GM23248 (cell line): ENCODE results near the gene VPS35L. TPM values are rescaled to one million over a fixed set of nuclear protein-coding genes. Genes with fewer than 3 reads are reported as not detected.

Source experiments
- DNase-seq: peaks from one replicate; pipeline ENCODE4 v3.0.0-alpha.2; 2015
- H2AFZ ChIP-seq: fragments of 200-600 bp; sonication (generic); 2 replicates; pipeline ENCODE4 v1.6.1; 2016; ENCODE audit warnings: antibody characterized with exemption
- H3F3A ChIP-seq: fragments of 200-600 bp; sonication (generic); 2 replicates; pipeline ENCODE4 v1.6.1; 2016; ENCODE audit warnings: mild to moderate bottlenecking, antibody characterized with exemption, mixed run types; ENCODE audit not compliant: insufficient read depth
- H3K27ac ChIP-seq: fragments of 200-600 bp; sonication (generic); 2 replicates; pipeline ENCODE4 v1.5.1; 2016; ENCODE audit warnings: mild to moderate bottlenecking
- H3K27me3 ChIP-seq: fragments of 200-600 bp; sonication (generic); replicated peaks from 2 replicates; pipeline ENCODE4 v1.6.1; 2016; ENCODE audit warnings: mild to moderate bottlenecking; ENCODE audit not compliant: insufficient read depth
- H3K36me3 ChIP-seq: fragments of 200-600 bp; sonication (generic); 2 replicates; pipeline ENCODE4 v1.6.1; 2016; ENCODE audit warnings: low read depth, mild to moderate bottlenecking
- H3K4me1 ChIP-seq: fragments of 200-600 bp; sonication (generic); 2 replicates; pipeline ENCODE4 v1.6.1; 2016; ENCODE audit warnings: mild to moderate bottlenecking; ENCODE audit not compliant: insufficient read depth
- H3K4me2 ChIP-seq: fragments of 200-600 bp; sonication (generic); one replicate; pipeline ENCODE4 v1.6.1; 2016; ENCODE audit warnings: mild to moderate bottlenecking; ENCODE audit not compliant: unreplicated experiment
- H3K4me3 ChIP-seq: fragments of 200-600 bp; sonication (generic); 2 replicates; pipeline ENCODE4 v1.5.1; 2016; ENCODE audit warnings: mild to moderate bottlenecking
- H3K79me2 ChIP-seq: fragments of 200-600 bp; sonication (generic); 2 replicates; pipeline ENCODE4 v1.6.1; 2016; ENCODE audit warnings: mild to moderate bottlenecking; ENCODE audit not compliant: insufficient read depth
- H3K9ac ChIP-seq: fragments of 200-600 bp; sonication (generic); 2 replicates; pipeline ENCODE4 v1.6.1; 2016; ENCODE audit warnings: mild to moderate bottlenecking
- H3K9me2 ChIP-seq: fragments of 200-600 bp; sonication (generic); 2 replicates; pipeline ENCODE4 v1.6.1; 2016; ENCODE audit warnings: mixed run types, mild to moderate bottlenecking, moderate library complexity; ENCODE audit not compliant: insufficient read depth
- H3K9me3 ChIP-seq: fragments of 200-600 bp; sonication (generic); one replicate; pipeline ENCODE4 v1.6.1; 2017; ENCODE audit warnings: low read depth
- H4K20me1 ChIP-seq: fragments of 200-600 bp; sonication (generic); 2 replicates; pipeline ENCODE4 v1.6.0; 2016; ENCODE audit not compliant: insufficient read depth
- EZH2 ChIP-seq: fragments of 200-600 bp; sonication (generic); IDR thresholded peaks from 2 replicates; pipeline ENCODE4 v1.6.1; 2018; ENCODE audit warnings: antibody characterized with exemption, mild to moderate bottlenecking; ENCODE audit not compliant: insufficient read depth, poor library complexity, severe bottlenecking
- EZH2phosphoT487 ChIP-seq: fragments of 200-600 bp; sonication (generic); IDR thresholded peaks from 2 replicates; pipeline ENCODE4 v1.6.1; 2018; ENCODE audit warnings: antibody characterized with exemption, moderate library complexity, mild to moderate bottlenecking, low read depth; ENCODE audit not compliant: insufficient read depth
- WGBS, 2 experiments: methylation state at CpG; one replicate each; pipeline ENCODE4 v1.1.6; 2015 to 2017; ENCODE audit warnings: low lambda C conversion rate in 2 of 2, low coverage in 1 of 2; ENCODE audit errors: missing lambda C conversion rate in 2 of 2; 5-methylcytosine and 5-hydroxymethylcytosine counted together
- in situ Hi-C: fragments of 300-500 bp; cut with MboI; formaldehyde crosslinking; loops from 2 replicates; pipeline ENCODE4 v1.15.0; 2020
- polyA plus RNA-seq: library from polyadenylated mRNA; unstranded; fragments of >200 nt; fragmentation: Nextera tagmentation; extraction: Ambion mirVana; gene quantifications from 2 replicates; pipeline ENCODE4 v1.2.1, GENCODE V29; 2016
- total RNA-seq: library from RNA; depleted of rRNA; stranded (reverse); fragments of >200 nt; shearing (Covaris generic); gene quantifications from 2 replicates; pipeline ENCODE4 v1.2.3, GENCODE V29; 2014

VPS35L gene
- total and polyA plus RNA-seq, 2 experiments from 2014 or later, result 19.9 to 58.2 TPM

DNA sequence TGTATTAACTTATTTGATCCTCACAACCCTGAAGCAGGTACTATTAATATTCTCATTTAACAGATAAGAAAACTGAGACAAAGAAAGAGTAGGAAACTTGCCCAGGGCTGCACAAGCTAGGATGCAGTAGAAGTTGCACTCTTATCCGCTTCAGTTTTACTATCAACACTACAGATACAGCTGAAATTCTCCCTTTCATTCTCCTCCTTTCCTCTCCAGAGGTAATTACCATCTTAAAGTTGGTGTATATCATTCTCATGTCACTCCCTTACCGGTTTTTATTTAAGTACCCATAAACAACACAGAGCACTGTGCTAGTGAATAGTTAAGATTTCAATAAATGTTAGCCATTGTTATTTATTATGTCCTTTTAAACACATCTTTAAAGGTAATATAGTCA lies 37.1 kb upstream of the VPS35L start:
- Histone ChIP-seq H3K4me3 (no peak overlapping the region), H3K9me2 (no peaks in the 10 kb centered on the region), H3K4me1 (peaks cover 6% of the 10 kb centered on the region), H3K36me3 (peaks cover 15% of the 10 kb centered on the region), H3K9ac (no peak overlapping the region), H2AFZ (no peak overlapping the region), H3K9me3 (no peaks in the 10 kb centered on the region), H3K79me2 (peaks cover 46% of the 10 kb centered on the region), H4K20me1 (no peaks in the 10 kb centered on the region), H3K27me3 (no peaks in the 10 kb centered on the region), H3K4me2 (no peak overlapping the region), H3K27ac (no peak overlapping the region), H3F3A (no peaks in the 10 kb centered on the region; the same call in 1 of the 2 replicates)
- 49 to 55% methylated on average over 2 of the region's 2 CpGs for WGBS, 2 experiments
- DNase-seq, result no peak
- in situ Hi-C loops, result loop anchor here (25.0 kb wide), 1 partner anchor 431 kb away; no protein-coding TSS in a partner anchor
- no peak for TF ChIP-seq EZH2phosphoT487
- TF ChIP-seq EZH2, result no peak

DNA sequence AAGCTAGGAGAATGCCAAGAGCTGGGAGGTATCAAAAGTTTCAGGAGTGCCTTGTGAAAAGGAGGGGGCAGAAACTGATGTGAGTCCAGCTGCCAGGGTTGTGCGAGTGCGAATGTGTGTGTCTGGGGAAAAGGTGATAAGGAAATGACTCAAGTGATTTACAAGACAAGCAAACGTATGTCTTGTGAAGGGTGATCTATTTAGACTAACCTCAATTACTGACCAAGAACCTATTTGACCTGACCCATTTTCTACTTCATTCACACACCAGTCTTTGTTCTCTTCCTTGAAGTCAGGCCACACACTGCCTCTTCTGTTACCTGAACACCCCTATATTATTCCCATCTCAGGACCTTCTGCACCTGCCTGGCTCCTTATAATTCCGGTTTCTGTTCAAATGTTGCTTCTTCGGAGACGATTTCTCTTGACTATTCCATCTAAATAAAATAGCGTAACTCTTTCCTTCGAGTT lies 34.6 kb upstream of the VPS35L start:
- H3K27ac ChIP-seq, result peak overlapping the region; percentile 69
- H4K20me1 ChIP-seq, result no peaks in the 10 kb centered on the region
- TF ChIP-seq EZH2phosphoT487 (no peak), EZH2 (no peak)
- no peaks in the 10 kb centered on the region for H3K9me3 ChIP-seq
- in situ Hi-C loops, result loop anchor here (25.0 kb wide), 1 partner anchor 434 kb away; no protein-coding TSS in a partner anchor
- H3K9me2 ChIP-seq, result no peaks in the 10 kb centered on the region
- peak overlapping the region; percentile 81 for H3K4me3 ChIP-seq
- H3K9ac ChIP-seq, result peak overlapping the region; percentile 78
- H2AFZ ChIP-seq, result peak overlapping the region; percentile 87
- H3F3A ChIP-seq, result no peaks in the 10 kb centered on the region; the same call in 1 of the 2 replicates
- peak overlapping the region; percentile 87 for H3K4me2 ChIP-seq
- peaks cover 67% of the 10 kb centered on the region for H3K79me2 ChIP-seq
- DNase-seq, result peak; percentile 47
- peaks cover 6% of the 10 kb centered on the region for H3K4me1 ChIP-seq
- no peaks in the 10 kb centered on the region for H3K27me3 ChIP-seq
- 7 to 10% methylated on average over 8 of the region's 8 CpGs for WGBS, 2 experiments
- peaks cover 10% of the 10 kb centered on the region; the same call in 1 of the 2 replicates for H3K36me3 ChIP-seq

DNA sequence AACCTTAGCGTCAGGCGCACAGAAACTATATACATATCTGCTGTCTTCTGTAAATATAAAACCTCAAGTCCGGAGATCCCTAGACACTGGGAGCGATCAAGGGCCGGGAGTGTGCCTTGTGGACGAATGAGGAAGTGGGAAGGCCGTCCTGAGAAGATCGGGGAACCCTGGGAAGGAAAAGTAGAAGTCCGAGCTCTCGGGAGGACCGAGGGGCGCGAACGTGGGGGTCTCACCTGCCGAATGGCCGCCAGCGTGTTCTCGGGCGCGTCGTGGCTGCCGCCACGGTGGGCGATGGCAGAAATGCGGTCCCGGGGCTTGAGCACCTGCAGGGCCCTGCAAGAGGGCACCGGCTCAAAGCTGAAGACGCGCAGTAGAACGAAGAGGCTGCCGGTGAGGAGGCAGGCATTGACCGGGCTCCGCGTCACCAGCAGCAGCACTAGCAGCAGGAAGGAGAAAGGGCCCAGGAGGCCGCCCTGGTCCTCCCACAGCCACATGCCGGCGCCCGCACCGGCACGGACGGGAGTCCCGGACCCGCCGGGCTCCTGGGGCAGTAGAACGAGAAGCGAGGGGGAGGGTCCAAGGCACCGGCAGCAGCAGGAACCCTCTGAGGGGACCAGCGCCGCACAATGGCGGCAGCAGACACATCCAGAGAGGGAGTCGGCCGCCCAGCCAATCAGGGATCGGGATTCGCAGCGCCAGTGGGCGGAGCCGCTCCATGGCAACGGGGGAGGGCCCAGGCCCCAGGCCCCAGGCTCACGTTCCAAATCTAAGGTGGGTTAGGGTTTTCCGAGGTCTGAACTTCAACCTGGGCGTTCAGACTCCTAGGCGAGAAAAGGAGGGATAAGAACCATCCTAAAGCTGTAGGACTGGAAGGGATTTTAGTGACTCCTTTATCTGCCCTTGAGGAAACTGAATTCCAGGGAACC lies 33.8 kb upstream of the VPS35L start, which contains the start of gene GDE1:
GDE1 (minus strand) TSS at position 628 of the 926 bp plus-strand sequence; CDS start at position 494, 134 bp downstream.
- Histone ChIP-seq H3K4me3 (peak within 1 kb of the TSS; percentile 81), H3K4me2 (peak within 1 kb of the TSS; percentile 87), H3K9me3 (no peaks in the 10 kb centered on the region), H3K4me1 (peaks cover 6% of the 10 kb centered on the region), H3F3A (no peaks in the 10 kb centered on the region; the same call in 1 of the 2 replicates), H3K9me2 (no peaks in the 10 kb centered on the region), H3K9ac (peak within 1 kb of the TSS; percentile 78), H3K27me3 (no peaks in the 10 kb centered on the region), H3K27ac (peak within 1 kb of the TSS; percentile 69), H2AFZ (peak within 1 kb of the TSS; percentile 87), H4K20me1 (no peaks in the 10 kb centered on the region), H3K36me3 (peaks cover 2% of the 10 kb centered on the region; the same call in 1 of the 2 replicates), H3K79me2 (peaks cover 71% of the 10 kb centered on the region)
- in situ Hi-C loops, result loop anchor here (25.0 kb wide), 1 partner anchor 434 kb away; no protein-coding TSS in a partner anchor
- DNase-seq, result peak; percentile 97
- TF ChIP-seq EZH2phosphoT487 (no peak), EZH2 (no peak)
- 1 to 2% methylated on average over 55 to 61 of the region's 62 CpGs for WGBS, 2 experiments

DNA sequence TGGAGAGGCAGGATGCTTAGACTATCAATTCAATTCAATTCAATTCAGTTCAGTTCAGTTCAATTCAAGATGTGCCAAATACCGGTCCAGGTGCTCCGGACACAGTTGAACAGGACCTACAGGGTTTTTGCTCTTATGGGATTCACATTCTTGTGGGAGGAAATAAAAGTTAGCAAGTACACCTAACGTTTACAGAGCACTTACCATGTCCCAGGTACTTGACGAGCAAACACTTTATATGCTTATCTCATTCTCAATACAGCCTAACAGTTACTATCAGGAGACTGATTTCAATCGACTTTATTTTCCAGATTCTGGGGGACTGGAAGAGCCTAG lies 33.1 kb upstream of the VPS35L start:
- H3K9me2 ChIP-seq, result no peaks in the 10 kb centered on the region
- WGBS, 2 experiments, result 27 to 28% methylated on average over 5 of the region's 5 CpGs
- peak overlapping the region; percentile 69; the same call in 1 of the 2 replicates for H3K27ac ChIP-seq

More for the DNA sequence above, 33.1 kb upstream of the VPS35L start:
- no peak for DNase-seq
- TF ChIP-seq EZH2, result no peak
- TF ChIP-seq EZH2phosphoT487, result no peak
- H3F3A ChIP-seq, result no peaks in the 10 kb centered on the region; the same call in 1 of the 2 replicates
- H3K9ac ChIP-seq, result peak overlapping the region; percentile 78
- peak overlapping the region; percentile 87 for H2AFZ ChIP-seq
- H3K4me1 ChIP-seq, result peaks cover 3% of the 10 kb centered on the region
- H3K4me2 ChIP-seq, result peak overlapping the region; percentile 87
- H3K27me3 ChIP-seq, result no peaks in the 10 kb centered on the region
- no peaks in the 10 kb centered on the region for H4K20me1 ChIP-seq
- peaks cover 72% of the 10 kb centered on the region for H3K79me2 ChIP-seq
- peak overlapping the region; percentile 81 for H3K4me3 ChIP-seq
- no peaks in the 10 kb centered on the region for H3K36me3 ChIP-seq
- H3K9me3 ChIP-seq, result no peaks in the 10 kb centered on the region
- in situ Hi-C loops, result loop anchor here (25.0 kb wide), 1 partner anchor 435 kb away; no protein-coding TSS in a partner anchor
